Stimulated activated effector memory CD8-positive, alpha-beta T cell treated with anti-CD3 and anti-CD28 coated beads, Interleukin-12 subunit alpha, Interleukin-12 subunit beta, amount 100 ng/mL, for 72 hours (primary cell): ENCODE measurements around the gene FOXN3.
A peak's percentile ranks its signal among the peaks of the same experiment; 100 is the strongest.

Experiments
- ATAC-seq: fragments of 150-1000 bp; cut with Tn5 transposase; 2 replicates; pipeline ENCODE4 v1.10.0; 2021
- DNase-seq, 2 donors: peaks; one replicate each; pipeline ENCODE4 v3.0.0; 2021 to 2022; ENCODE audit warnings: low spot score in 2 of 2
- H3K27ac Mint-ChIP-seq: one replicate; pipeline ENCODE4 v1.8.0; 2022; ENCODE audit warnings: mild to moderate bottlenecking, mixed read lengths
- H3K36me3 Mint-ChIP-seq: one replicate; pipeline ENCODE4 v1.8.0; 2022; ENCODE audit warnings: mild to moderate bottlenecking, mixed read lengths
- H3K4me1 Mint-ChIP-seq: one replicate; pipeline ENCODE4 v1.8.0; 2022; ENCODE audit warnings: mixed read lengths
- H3K4me3 Mint-ChIP-seq: one replicate; pipeline ENCODE4 v1.8.0; 2022; ENCODE audit warnings: mild to moderate bottlenecking, mixed read lengths
- H3K9me3 Mint-ChIP-seq: one replicate; pipeline ENCODE4 v1.8.0; 2022; ENCODE audit warnings: mixed read lengths

Gene FOXN3

DNA sequence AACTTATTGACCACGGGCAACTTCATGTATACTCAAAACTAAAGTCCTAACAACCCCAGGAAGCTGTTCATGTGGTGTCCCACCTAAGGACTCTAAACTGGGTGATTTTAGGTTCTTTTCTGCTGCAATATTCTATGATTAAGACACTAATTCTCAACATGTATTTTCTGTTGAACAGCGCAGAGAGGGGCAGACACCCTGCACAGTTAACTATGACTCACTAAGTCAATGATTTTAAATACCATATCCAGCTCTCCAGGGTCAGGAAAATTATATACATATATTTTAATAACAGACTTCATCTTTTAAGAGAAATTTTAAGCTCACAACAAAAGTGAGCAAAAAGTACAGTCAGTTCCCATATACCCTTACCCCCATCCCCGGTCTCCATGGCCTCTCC lies 85.0 kb downstream of the FOXN3 start:
- H3K9me3 Mint-ChIP-seq = no peaks in the 10 kb centered on the region
- DNase-seq (no peak), ATAC-seq (no peak)
- H3K36me3 Mint-ChIP-seq = peaks cover 13% of the 10 kb centered on the region
- H3K27ac Mint-ChIP-seq = no peak overlapping the region
- H3K4me3 Mint-ChIP-seq = no peak overlapping the region
- peaks cover 60% of the 10 kb centered on the region for H3K4me1 Mint-ChIP-seq

DNA sequence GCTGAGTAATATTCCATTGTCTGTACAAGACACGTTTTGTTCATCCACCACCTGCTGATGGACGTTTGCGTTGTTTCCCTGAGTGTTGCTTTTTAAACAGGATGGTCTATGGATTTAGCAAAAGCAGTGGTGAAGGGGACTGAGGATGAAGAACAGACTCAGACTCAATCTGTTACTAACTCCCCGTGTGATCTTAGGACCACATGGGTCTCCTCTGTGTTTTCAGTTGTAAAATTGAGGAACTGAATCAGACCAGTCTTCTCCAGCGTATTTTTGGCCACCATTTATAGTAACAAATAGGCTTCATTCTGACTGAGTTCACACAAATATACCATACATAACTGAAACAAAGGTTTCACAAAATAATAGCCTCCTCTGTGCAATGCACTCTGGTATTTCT lies 85.6 kb downstream of the FOXN3 start:
- ATAC-seq (no peak), DNase-seq (no peak)
- peaks cover 13% of the 10 kb centered on the region for H3K36me3 Mint-ChIP-seq
- H3K4me3 Mint-ChIP-seq = no peak overlapping the region
- peaks cover 58% of the 10 kb centered on the region for H3K4me1 Mint-ChIP-seq
- no peak overlapping the region for H3K27ac Mint-ChIP-seq
- H3K9me3 Mint-ChIP-seq = no peaks in the 10 kb centered on the region

DNA sequence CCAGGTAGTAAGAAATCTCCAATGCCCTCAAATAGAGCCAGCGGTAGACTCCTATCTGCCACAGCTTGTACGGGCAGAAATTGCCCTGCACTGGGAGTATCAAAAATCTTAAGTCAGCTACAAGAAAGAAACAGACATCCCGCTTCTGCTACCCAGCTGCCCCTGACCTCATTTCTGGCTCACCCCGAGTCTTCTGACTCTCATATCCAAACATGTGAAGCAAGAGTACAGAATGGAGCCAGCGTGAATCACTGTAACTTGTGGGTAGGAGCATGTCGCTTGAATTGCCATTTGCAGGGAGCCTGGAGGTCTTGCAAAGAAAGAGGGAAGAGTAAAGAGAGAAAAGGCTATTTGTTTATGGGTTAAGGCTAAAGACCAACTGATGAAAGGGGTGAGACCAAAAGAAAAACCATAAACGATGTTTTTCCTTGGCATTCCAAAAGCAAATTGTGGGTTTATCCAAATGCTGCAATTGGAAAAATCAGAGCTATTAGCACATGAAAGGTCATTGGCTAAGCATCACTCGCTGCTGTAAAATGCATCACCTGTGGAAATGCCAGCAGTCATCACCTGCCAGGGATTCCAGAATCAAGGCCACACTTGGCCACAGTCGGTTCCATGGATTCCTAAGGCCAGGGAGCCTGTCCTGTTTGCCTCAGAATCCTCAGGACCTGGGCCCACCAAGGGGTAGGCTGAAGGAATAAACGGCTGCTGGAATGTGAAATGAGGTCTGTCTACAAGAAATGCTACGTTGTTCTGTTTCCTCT lies 86.6 kb downstream of the FOXN3 start:
- H3K36me3 Mint-ChIP-seq = peaks cover 16% of the 10 kb centered on the region
- H3K9me3 Mint-ChIP-seq = peaks cover under 1% of the 10 kb centered on the region
- H3K4me1 Mint-ChIP-seq = peaks cover 60% of the 10 kb centered on the region
- no peak overlapping the region for H3K4me3 Mint-ChIP-seq
- DNase-seq = no peak
- no peak overlapping the region for H3K27ac Mint-ChIP-seq
- ATAC-seq = peak; percentile 60

DNA sequence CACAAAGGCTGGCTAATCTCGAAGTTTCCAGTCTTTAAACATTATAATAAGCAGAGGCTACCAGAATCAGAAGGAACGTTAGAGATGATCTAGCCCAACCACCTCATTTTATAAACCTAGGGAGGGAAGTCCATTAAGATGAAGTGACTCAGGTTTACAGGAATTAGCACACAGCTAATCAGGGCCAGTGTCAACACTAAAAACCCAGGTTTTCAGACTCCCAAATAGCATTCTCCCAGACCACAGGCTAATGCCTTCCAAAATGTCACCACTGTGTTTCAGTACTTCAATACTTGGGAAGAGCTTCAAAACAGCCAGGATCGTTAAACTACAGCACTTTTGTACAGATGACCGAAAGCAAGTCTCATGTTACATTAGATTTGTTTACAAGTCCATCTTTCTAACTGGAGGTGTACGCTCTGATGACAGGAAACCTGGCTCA lies 89.2 kb downstream of the FOXN3 start:
- H3K4me1 Mint-ChIP-seq = peaks cover 75% of the 10 kb centered on the region
- no peak overlapping the region for H3K4me3 Mint-ChIP-seq
- H3K9me3 Mint-ChIP-seq = peaks cover 3% of the 10 kb centered on the region
- DNase-seq (no peak), ATAC-seq (no peak)
- peaks cover 16% of the 10 kb centered on the region for H3K36me3 Mint-ChIP-seq
- no peak overlapping the region for H3K27ac Mint-ChIP-seq

DNA sequence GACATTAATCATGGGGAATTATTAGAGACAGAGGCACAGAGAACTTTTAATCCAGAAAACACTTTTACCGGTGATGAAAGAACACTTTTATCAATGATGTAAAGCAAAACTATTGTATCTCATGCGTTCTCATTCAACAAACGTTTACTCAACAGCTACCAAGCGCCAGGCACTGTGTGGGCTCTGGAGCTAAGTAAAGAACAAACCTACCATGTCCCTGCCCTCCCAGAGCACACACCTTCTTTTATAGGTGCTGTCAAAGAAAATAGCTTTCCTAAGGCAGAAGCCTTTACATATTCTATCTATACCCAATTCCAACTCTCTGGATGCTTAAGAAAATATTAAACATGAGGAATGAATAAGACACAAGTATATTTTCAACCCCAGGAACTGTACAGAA lies 91.1 kb downstream of the FOXN3 start:
- no peak overlapping the region for H3K4me3 Mint-ChIP-seq
- DNase-seq = no peak
- H3K27ac Mint-ChIP-seq = peak overlapping the region; percentile 87
- peaks cover 76% of the 10 kb centered on the region for H3K4me1 Mint-ChIP-seq
- ATAC-seq = no peak
- peaks cover 3% of the 10 kb centered on the region for H3K9me3 Mint-ChIP-seq
- peaks cover 12% of the 10 kb centered on the region for H3K36me3 Mint-ChIP-seq

DNA sequence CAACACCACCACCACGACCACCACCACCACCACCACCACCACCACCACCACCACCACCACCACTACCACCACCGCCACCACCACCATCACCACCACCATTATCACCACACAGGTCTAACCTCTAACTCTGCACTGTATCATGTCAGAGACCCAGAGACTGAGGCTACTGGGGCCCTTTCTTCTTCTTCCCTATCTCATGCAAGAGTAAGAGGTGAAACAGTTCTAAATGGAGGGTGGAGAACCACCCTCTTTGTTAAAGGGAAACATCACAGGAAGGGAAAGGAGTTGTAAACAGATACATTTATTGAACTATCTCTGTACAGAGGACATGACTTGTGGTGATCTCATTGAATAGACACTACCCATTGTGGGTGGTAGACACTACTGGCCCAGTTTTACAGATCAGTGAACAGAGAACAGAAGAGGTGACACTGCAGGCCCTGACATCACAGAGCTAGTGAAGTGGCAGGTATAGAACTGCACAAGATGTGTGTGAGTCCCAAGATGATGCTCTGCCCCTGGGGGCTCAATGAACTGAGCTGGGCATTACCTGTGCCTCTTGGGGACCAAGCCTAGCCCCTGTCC lies 91.6 kb downstream of the FOXN3 start:
- H3K4me3 Mint-ChIP-seq = no peak overlapping the region
- H3K9me3 Mint-ChIP-seq = peaks cover 3% of the 10 kb centered on the region
- ATAC-seq (peak; percentile 79), DNase-seq (no peak)
- peaks cover 72% of the 10 kb centered on the region for H3K4me1 Mint-ChIP-seq
- peaks cover 8% of the 10 kb centered on the region for H3K36me3 Mint-ChIP-seq
- H3K27ac Mint-ChIP-seq = peak overlapping the region; percentile 87

DNA sequence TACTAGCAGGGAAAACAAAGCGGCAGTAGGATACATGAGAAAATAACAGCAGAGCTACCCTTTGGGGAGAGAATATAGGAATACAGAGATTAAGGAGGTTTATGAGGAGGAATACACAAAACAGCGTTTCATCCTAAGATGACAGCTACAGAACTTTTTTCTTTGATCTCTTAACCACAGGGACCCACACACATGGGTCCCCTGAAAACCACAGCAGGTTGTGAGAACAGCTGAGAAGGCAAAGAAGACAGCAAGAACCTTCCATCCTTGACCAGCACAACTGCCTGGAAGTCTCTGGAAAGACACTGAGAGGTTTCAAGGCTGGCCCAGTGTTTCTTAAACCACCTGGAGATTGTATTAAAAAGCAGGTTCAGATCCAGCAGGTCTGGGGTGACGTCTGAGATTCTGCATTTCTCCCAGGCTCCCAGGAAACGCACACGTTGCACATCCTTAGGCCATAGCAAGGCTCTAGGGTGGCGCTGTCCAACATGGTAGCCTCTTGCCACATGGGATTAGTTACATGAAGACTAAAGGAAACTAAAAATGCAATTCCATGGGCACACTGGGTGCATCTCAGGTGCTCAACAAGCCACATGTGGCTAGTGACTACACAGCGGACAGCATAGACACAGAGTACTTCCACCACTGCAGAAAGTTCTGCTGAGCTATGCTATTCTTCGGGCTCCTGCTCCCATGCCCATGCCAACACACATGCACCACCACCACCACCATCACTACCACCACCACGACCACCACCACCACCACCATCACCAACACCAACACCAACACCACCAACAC lies 92.3 kb downstream of the FOXN3 start:
- peak; percentile 55 for ATAC-seq
- H3K9me3 Mint-ChIP-seq = peaks cover 6% of the 10 kb centered on the region
- H3K36me3 Mint-ChIP-seq = peaks cover 8% of the 10 kb centered on the region
- no peak overlapping the region for H3K4me3 Mint-ChIP-seq
- peaks cover 65% of the 10 kb centered on the region for H3K4me1 Mint-ChIP-seq
- DNase-seq = no peak
- H3K27ac Mint-ChIP-seq = peak overlapping the region; percentile 87

DNA sequence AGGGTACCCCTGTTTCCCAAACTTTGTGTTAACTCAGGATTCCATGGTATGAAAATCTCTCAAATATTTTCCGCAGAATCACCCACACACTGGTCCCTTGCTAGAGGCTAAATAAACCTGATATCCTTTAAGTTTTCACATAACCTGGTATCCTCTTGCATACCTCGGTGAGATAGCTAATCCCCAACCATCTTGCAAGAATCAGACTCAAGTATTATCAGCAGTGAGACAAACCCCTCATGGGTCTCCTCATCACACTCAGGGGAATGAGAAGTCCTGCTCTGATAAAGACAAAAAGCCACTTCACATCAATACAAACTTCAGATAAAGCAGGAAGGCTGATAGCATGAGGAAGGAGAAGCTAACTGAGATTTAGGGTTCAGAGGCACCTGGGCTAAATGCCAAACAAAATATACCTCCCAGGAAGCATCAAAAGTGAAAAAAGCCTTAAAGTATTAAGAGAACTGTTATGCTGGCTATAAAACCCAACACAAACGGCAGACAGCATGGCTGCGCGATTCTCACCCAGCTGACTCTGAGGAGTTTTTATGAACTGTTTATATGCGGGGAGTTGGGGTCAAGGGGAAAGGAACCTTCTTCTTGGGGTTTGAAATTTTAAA lies 96.5 kb downstream of the FOXN3 start:
- ATAC-seq (no peak), DNase-seq (no peak)
- H3K4me3 Mint-ChIP-seq = no peak overlapping the region
- H3K27ac Mint-ChIP-seq = peak overlapping the region; percentile 10
- peaks cover 6% of the 10 kb centered on the region for H3K9me3 Mint-ChIP-seq
- peaks cover 6% of the 10 kb centered on the region for H3K36me3 Mint-ChIP-seq
- H3K4me1 Mint-ChIP-seq = peaks cover 53% of the 10 kb centered on the region

DNA sequence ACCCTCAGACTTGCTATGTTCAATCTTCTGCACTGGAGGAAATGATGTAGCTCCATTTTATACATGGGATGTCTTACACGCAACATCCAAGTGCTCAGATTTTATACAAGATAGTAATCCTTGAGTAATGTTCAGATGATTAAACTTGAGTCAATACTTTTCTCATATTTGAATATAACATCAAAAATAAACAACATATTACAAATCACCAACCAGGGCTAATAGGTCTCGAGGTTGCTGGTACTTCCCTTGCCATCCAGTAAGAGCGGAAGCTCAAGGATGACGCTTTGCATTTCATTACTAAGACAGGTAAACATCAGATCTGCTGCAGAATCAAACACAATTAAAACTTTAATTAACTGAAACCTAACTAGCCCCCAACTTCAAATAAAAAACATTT lies 97.3 kb downstream of the FOXN3 start:
- Mint-ChIP-seq H3K36me3 (no peaks in the 10 kb centered on the region), H3K9me3 (peaks cover 3% of the 10 kb centered on the region), H3K4me1 (peaks cover 45% of the 10 kb centered on the region), H3K4me3 (no peak overlapping the region), H3K27ac (peak overlapping the region; percentile 10)
- no peak for DNase-seq
- ATAC-seq = no peak

DNA sequence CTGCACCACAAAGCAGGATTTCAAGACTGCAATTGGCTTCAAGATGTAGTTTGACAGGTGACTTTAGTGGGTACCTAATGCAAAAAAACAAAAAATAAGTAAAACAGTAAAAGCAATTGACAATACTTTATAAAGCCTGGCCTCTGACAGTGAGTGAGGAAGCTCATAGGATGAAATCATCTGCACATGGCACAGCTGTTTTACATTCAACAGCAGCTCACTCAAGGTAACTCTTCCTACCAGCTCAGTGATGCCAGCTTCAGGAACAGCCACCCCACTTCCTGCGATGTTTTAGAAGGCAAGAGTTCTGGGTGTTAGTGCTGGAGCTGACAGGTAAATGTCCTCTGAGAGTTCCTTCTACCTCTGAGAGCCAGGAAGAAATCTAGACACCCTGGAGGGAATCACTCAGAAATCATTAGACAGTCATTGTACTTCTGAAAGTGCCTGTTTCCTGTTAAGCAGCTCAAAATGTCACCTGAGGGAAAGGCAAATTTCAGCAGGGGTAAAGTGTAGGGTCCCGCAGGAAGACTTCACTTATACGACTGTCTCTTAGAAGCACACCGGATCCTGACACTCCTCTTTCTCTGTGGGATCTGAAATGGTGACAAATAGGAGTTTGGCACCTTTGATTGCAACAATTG lies 99.9 kb downstream of the FOXN3 start:
- Mint-ChIP-seq H3K4me1 (peaks cover 38% of the 10 kb centered on the region), H3K4me3 (no peak overlapping the region)
- ATAC-seq = no peak

DNA sequence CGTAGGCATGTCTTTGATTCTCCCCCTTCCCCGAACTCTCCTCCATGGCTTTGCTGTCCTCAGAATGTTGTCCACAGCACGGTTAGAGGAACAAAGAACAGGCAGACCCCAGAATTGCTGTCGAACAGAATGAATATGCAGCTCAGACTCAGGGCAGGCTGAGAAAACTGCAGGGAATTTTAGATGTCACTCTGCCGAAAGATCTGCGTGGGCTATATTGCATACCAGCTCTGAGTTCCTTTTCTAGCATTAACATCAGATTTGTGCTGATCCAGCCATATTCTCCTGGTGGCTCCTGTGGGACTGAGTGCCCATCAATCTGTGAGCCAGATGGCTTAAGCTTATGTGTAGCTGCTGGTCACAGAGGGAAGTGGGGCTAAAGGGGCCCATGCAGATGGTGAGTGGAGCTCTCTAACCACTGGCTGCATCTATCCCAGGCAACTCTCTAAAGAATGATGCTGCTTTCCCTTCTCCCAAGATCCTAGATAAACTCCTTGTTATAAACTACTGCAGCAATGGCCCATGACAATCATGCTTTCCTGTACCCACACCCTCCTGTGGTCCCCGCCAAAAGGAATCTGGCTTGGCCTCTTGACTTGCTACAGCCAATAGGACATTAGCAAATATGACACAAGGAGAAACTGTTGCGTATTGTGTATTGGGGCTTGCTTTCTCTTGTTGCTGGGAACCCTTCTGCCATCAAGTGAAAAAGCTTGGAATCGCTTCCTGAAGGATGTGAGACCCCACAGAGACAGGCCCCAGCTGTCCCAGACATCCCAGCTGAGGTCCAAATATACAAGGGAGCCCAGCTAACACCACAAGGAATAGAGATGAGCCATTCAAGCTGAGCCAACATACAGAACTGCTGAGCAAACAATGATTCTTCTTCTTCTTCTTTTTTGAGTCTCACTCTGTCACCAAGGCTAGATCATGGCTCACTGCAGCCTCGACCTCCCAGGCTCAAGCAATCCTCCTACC lies 101.3 kb downstream of the FOXN3 start:
- Mint-ChIP-seq H3K9me3 (peaks cover 3% of the 10 kb centered on the region), H3K4me3 (no peak overlapping the region), H3K4me1 (peaks cover 33% of the 10 kb centered on the region), H3K36me3 (peaks cover 11% of the 10 kb centered on the region), H3K27ac (peak overlapping the region; percentile 58)
- no peak for ATAC-seq
- no peak for DNase-seq

More for the DNA sequence above, 99.9 kb downstream of the FOXN3 start:
- no peak for DNase-seq
- peaks cover 11% of the 10 kb centered on the region for H3K36me3 Mint-ChIP-seq
- H3K27ac Mint-ChIP-seq = peak overlapping the region; percentile 58
- H3K9me3 Mint-ChIP-seq = peaks cover 3% of the 10 kb centered on the region

DNA sequence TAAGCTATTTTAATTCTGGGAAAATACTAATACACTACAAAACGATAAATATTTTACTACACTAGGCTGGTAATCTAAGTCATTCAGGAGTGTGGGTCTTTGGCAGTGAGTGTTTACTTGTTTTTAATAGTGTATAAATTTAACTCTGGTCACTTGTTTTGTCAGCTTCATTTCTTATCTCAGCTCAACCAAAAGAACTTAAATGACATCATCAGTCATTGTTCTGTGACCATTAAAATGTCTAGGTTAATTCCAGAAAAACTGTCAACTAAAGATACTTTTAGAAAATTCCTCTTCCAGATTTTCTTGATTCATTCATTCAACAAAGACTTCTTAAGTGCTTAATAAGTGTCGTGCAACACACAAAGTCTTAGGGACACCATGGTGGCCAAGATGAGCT lies 102.8 kb downstream of the FOXN3 start:
- Mint-ChIP-seq H3K36me3 (peaks cover 11% of the 10 kb centered on the region), H3K4me3 (no peak overlapping the region), H3K9me3 (no peaks in the 10 kb centered on the region), H3K27ac (no peak overlapping the region), H3K4me1 (peaks cover 39% of the 10 kb centered on the region)
- DNase-seq = no peak
- no peak for ATAC-seq

DNA sequence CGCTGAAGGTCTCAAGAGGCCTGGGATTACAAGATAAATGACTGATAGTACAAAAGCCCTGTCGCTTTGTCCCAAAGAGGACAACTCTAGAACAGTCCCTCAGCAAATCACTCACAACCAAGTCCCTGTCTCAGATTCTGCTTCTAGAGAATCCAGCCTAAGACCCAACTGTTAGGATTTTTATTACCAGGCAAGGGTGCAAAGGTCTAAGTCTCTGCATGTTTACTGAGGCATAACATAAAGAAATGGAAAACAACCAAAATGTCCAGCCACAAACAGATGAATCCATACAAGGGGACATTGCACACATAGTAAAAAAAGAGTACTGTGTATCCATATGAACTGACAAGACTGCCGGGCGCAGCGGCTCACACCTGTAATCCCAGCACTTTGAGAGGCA lies 104.1 kb downstream of the FOXN3 start:
- ATAC-seq (no peak), DNase-seq (no peak)
- Mint-ChIP-seq H3K27ac (no peak overlapping the region), H3K4me1 (peaks cover 40% of the 10 kb centered on the region), H3K36me3 (peaks cover 11% of the 10 kb centered on the region), H3K9me3 (no peaks in the 10 kb centered on the region), H3K4me3 (no peak overlapping the region)

DNA sequence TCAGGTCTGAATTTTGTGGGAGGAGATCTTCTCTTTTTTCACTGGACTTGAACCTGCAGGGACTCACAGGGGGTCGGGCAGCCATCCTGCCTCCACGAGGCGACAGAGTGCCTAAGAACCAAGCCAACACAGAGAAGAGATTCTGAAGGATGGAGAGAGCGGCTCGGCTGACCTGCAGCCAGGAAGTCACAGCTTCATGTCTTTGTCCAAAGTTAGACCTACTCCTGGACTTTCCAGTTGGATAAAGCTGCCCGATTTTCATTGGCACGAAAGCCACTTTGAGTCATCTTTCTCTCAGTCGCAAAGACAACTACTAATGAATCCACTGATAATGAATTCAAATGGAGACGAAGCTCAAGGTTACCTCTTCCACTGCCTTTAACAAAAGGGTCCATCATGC lies 106.8 kb downstream of the FOXN3 start:
- H3K9me3 Mint-ChIP-seq = no peaks in the 10 kb centered on the region
- peaks cover 11% of the 10 kb centered on the region for H3K36me3 Mint-ChIP-seq

More for the DNA sequence above, 106.8 kb downstream of the FOXN3 start:
- H3K27ac Mint-ChIP-seq = no peak overlapping the region
- ATAC-seq (no peak), DNase-seq (no peak)
- H3K4me3 Mint-ChIP-seq = no peak overlapping the region
- H3K4me1 Mint-ChIP-seq = peaks cover 46% of the 10 kb centered on the region
